RWPE2 (cell line): ENCODE results near the gene BORCS5.
"Not testable (repeated sequence)": the region's sequence is repeated elsewhere in the genome, so short reads cannot be mapped to it uniquely, and the experiment has no call there.

Experiments
- ATAC-seq: fragments of 200-7000 bp; cut with Tn5 transposase; 3 replicates; pipeline ENCODE4 v1.9.1; 2021; ENCODE audit warnings: low read depth
- DNase-seq: peaks from one replicate; pipeline ENCODE4 v3.0.0-alpha.2; 2020; ENCODE audit warnings: low spot score
- H3K27ac ChIP-seq: fragments of 450-650 bp; 2 replicates; pipeline ENCODE4 v1.5.1; 2017; ENCODE audit warnings: mild to moderate bottlenecking; ENCODE audit not compliant: poor library complexity, severe bottlenecking
- H3K27me3 ChIP-seq: fragments of 250-450 bp; sonication (Bioruptor Pico); 2 replicates; pipeline ENCODE4 v1.5.1; 2021; ENCODE audit warnings: mild to moderate bottlenecking, moderate library complexity; ENCODE audit not compliant: insufficient read depth, poor library complexity, severe bottlenecking
- H3K36me3 ChIP-seq: fragments of 250-450 bp; sonication (Bioruptor Pico); 2 replicates; pipeline ENCODE4 v1.5.1; 2020; ENCODE audit warnings: low read depth, mild to moderate bottlenecking, moderate library complexity
- H3K4me1 ChIP-seq: fragments of 250-450 bp; sonication (Bioruptor Pico); 2 replicates; pipeline ENCODE4 v1.5.1; 2021; ENCODE audit warnings: mild to moderate bottlenecking, moderate library complexity; ENCODE audit not compliant: insufficient read depth, poor library complexity, severe bottlenecking
- H3K4me3 ChIP-seq: fragments of 250-450 bp; sonication (Bioruptor Pico); 2 replicates; pipeline ENCODE4 v1.5.1; 2021; ENCODE audit warnings: mild to moderate bottlenecking, moderate library complexity; ENCODE audit not compliant: severe bottlenecking
- H3K9me3 ChIP-seq: fragments of 250-450 bp; sonication (Bioruptor Pico); 2 replicates; pipeline ENCODE4 v1.5.1; 2021; ENCODE audit warnings: mild to moderate bottlenecking, moderate library complexity; ENCODE audit not compliant: severe bottlenecking
- TF ChIP-seq, protein P1 (sequence below): fragments of 450-650 bp; IDR thresholded peaks from one replicate; pipeline ENCODE4 v1.5.1; 2017; ENCODE audit warnings: mild to moderate bottlenecking, moderate library complexity; ENCODE audit not compliant: poor library complexity, severe bottlenecking

BORCS5 gene

GRCh38 chr12:12470751-12471306 is 114.0 kb downstream of the BORCS5 start:
- DNase-seq (no peak), ATAC-seq (no peak)
- H3K4me3 ChIP-seq = no peak overlapping the region
- H3K4me1 ChIP-seq = peaks cover 12% of the 10 kb centered on the region
- no peaks in the 10 kb centered on the region for H3K9me3 ChIP-seq
- no peaks in the 10 kb centered on the region for H3K36me3 ChIP-seq
- H3K27ac ChIP-seq = no peak overlapping the region
- H3K27me3 ChIP-seq = no peaks in the 10 kb centered on the region
- TF ChIP-seq, protein P1, sequence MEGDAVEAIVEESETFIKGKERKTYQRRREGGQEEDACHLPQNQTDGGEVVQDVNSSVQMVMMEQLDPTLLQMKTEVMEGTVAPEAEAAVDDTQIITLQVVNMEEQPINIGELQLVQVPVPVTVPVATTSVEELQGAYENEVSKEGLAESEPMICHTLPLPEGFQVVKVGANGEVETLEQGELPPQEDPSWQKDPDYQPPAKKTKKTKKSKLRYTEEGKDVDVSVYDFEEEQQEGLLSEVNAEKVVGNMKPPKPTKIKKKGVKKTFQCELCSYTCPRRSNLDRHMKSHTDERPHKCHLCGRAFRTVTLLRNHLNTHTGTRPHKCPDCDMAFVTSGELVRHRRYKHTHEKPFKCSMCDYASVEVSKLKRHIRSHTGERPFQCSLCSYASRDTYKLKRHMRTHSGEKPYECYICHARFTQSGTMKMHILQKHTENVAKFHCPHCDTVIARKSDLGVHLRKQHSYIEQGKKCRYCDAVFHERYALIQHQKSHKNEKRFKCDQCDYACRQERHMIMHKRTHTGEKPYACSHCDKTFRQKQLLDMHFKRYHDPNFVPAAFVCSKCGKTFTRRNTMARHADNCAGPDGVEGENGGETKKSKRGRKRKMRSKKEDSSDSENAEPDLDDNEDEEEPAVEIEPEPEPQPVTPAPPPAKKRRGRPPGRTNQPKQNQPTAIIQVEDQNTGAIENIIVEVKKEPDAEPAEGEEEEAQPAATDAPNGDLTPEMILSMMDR = no peak

GRCh38 chr12:12471982-12472961 is 115.4 kb downstream of the BORCS5 start:
- not testable (repeated sequence) for H3K27ac ChIP-seq, H3K4me3 ChIP-seq, H3K36me3 ChIP-seq, H3K9me3 ChIP-seq, H3K27me3 ChIP-seq, DNase-seq, ATAC-seq
- H3K4me1 ChIP-seq = peaks cover 12% of the 10 kb centered on the region

GRCh38 chr12:12473223-12473622 is 116.3 kb downstream of the BORCS5 start:
- H3K36me3 ChIP-seq = no peaks in the 10 kb centered on the region
- ATAC-seq (no peak), DNase-seq (no peak)
- no peak overlapping the region for H3K27ac ChIP-seq
- H3K27me3 ChIP-seq = no peaks in the 10 kb centered on the region
- no peak overlapping the region for H3K4me3 ChIP-seq
- H3K4me1 ChIP-seq = peaks cover 12% of the 10 kb centered on the region
- H3K9me3 ChIP-seq = no peaks in the 10 kb centered on the region
- TF ChIP-seq, protein P1 = no peak

- no peaks in the 10 kb centered on the region for H3K9me3 ChIP-seq
- peaks cover 5% of the 10 kb centered on the region for H3K4me1 ChIP-seq
- TF ChIP-seq, protein P1 = no peak
- DNase-seq (no peak), ATAC-seq (no peak)
- no peaks in the 10 kb centered on the region for H3K27me3 ChIP-seq
- H3K27ac ChIP-seq = no peak overlapping the region
- H3K4me3 ChIP-seq = no peak overlapping the region
- no peaks in the 10 kb centered on the region for H3K36me3 ChIP-seq
These were observed 117.6 kb downstream of the BORCS5 start for GRCh38 chr12:12474471-12474928.

- TF ChIP-seq, protein P1 = no peak
- H3K36me3 ChIP-seq = no peaks in the 10 kb centered on the region
These were observed 118.3 kb downstream of the BORCS5 start for GRCh38 chr12:12474931-12475795.

More at GRCh38 chr12:12474931-12475795, 118.3 kb downstream of the BORCS5 start:
- H3K27ac ChIP-seq = no peak overlapping the region
- H3K9me3 ChIP-seq = no peaks in the 10 kb centered on the region
- no peak for DNase-seq
- ATAC-seq = no peak
- no peaks in the 10 kb centered on the region for H3K27me3 ChIP-seq
- H3K4me3 ChIP-seq = no peak overlapping the region
- no peaks in the 10 kb centered on the region for H3K4me1 ChIP-seq
